CD14-positive monocyte (primary cell): ENCODE measurements around the gene IRAK1. TPM values are rescaled to one million over a fixed set of nuclear protein-coding genes. Genes with fewer than 3 reads are reported as not detected.

Experiments
- DNase-seq, 3 donors: peaks; one replicate each; pipeline ENCODE4 v3.0.0-alpha.2; 2011 to 2022
- H2AFZ ChIP-seq: 2 replicates; pipeline ENCODE4 v1.6.0; 2012; ENCODE audit warnings: mild to moderate bottlenecking, low read depth, low read length, inconsistent platforms; ENCODE audit not compliant: insufficient read depth, poor library complexity, severe bottlenecking
- H3K27ac ChIP-seq, 2 donors: 1 replicate in 1 of 2; 2 replicates in 1 of 2; pipeline ENCODE4 v1.5.1; 2012 to 2013; ENCODE audit warnings: low read length in 2 of 2, control low read depth in 1 of 2, inconsistent platforms in 1 of 2, low read depth in 1 of 2, mild to moderate bottlenecking in 1 of 2
- H3K27me3 ChIP-seq, 2 donors: one replicate each; pipeline versions ENCODE4 v1.6.0 to v1.6.1; 2011 to 2013; ENCODE audit warnings: low read length in 2 of 2; ENCODE audit not compliant: control insufficient read depth in 2 of 2, insufficient read depth in 2 of 2
- H3K36me3 ChIP-seq, 2 donors: replicated peaks in 1 of 2; 1 replicate in 1 of 2; 2 replicates in 1 of 2; pipeline versions ENCODE4 v1.5.1 to v1.6.1; 2012 to 2013; ENCODE audit warnings: low read length in 2 of 2, control low read depth in 1 of 2, inconsistent platforms in 1 of 2, mild to moderate bottlenecking in 1 of 2; ENCODE audit not compliant: insufficient read depth in 2 of 2, control insufficient read depth in 1 of 2
- H3K4me1 ChIP-seq, 2 donors: 1 replicate in 1 of 2; 2 replicates in 1 of 2; pipeline versions ENCODE4 v1.5.1 to v1.6.1; 2012 to 2013; ENCODE audit warnings: low read length in 2 of 2, control low read depth in 1 of 2, inconsistent platforms in 1 of 2, mild to moderate bottlenecking in 1 of 2, moderate library complexity in 1 of 2; ENCODE audit not compliant: insufficient read depth in 2 of 2, control insufficient read depth in 1 of 2
- H3K4me2 ChIP-seq: replicated peaks from 2 replicates; pipeline ENCODE3; 2012; ENCODE audit warnings: low read length, moderate library complexity, mild to moderate bottlenecking; ENCODE audit not compliant: poor library complexity, severe bottlenecking; ENCODE audit errors: extremely low read depth
- H3K4me3 ChIP-seq, 3 experiments: fragments of 200-600 bp in 1 of 3; sonication (generic) in 1 of 3; replicated peaks in 1 of 3; 1 replicate in 2 of 3; 2 replicates in 1 of 3; pipeline ENCODE4 v1.5.1; 2011 to 2013; ENCODE audit warnings: low read length in 3 of 3, mild to moderate bottlenecking in 3 of 3, control low read depth in 2 of 3, low read depth in 2 of 3, inconsistent platforms in 1 of 3, moderate library complexity in 1 of 3
- H3K79me2 ChIP-seq: 2 replicates; pipeline ENCODE4 v1.6.0; 2012; ENCODE audit warnings: mild to moderate bottlenecking, control low read depth, inconsistent platforms, low read length, moderate library complexity; ENCODE audit not compliant: insufficient read depth
- H3K9ac ChIP-seq: 2 replicates; pipeline ENCODE4 v1.6.0; 2017; ENCODE audit warnings: low read length, mild to moderate bottlenecking; ENCODE audit not compliant: insufficient read depth, poor library complexity, severe bottlenecking
- H3K9me3 ChIP-seq, 2 donors: replicated peaks in 1 of 2; 1 replicate in 1 of 2; 2 replicates in 1 of 2; pipeline versions ENCODE4 v1.5.1 to v1.6.1; 2012 to 2013; ENCODE audit warnings: low read length in 2 of 2, control low read depth in 1 of 2; ENCODE audit not compliant: control insufficient read depth in 1 of 2, insufficient read depth in 1 of 2
- H4K20me1 ChIP-seq: 2 replicates; pipeline ENCODE4 v1.6.0; 2012; ENCODE audit warnings: mild to moderate bottlenecking, low read length, control low read depth, moderate library complexity; ENCODE audit not compliant: insufficient read depth
- H3K27ac Mint-ChIP-seq, 7 donors: one replicate each; pipeline ENCODE4 v1.8.0; 2020; ENCODE audit warnings: mild to moderate bottlenecking in 7 of 7, mixed read lengths in 7 of 7, moderate library complexity in 6 of 7, inconsistent platforms in 2 of 7
- H3K27me3 Mint-ChIP-seq, 3 donors: one replicate each; pipeline ENCODE4 v1.8.0; 2021 to 2022; ENCODE audit warnings: low read depth in 3 of 3, mild to moderate bottlenecking in 3 of 3, mixed read lengths in 3 of 3, moderate library complexity in 3 of 3, inconsistent platforms in 1 of 3
- H3K36me3 Mint-ChIP-seq, 2 donors: one replicate each; pipeline ENCODE4 v1.8.0; 2020; ENCODE audit warnings: mixed read lengths in 2 of 2, inconsistent platforms in 1 of 2, mild to moderate bottlenecking in 1 of 2
- H3K4me1 Mint-ChIP-seq: one replicate; pipeline ENCODE4 v1.8.0; 2020; ENCODE audit warnings: mild to moderate bottlenecking, mixed read lengths
- H3K4me3 Mint-ChIP-seq, 2 donors: one replicate each; pipeline ENCODE4 v1.8.0; 2020; ENCODE audit warnings: mild to moderate bottlenecking in 2 of 2, mixed read lengths in 2 of 2, moderate library complexity in 1 of 2
- H3K9me3 Mint-ChIP-seq, 7 donors: one replicate each; pipeline ENCODE4 v1.8.0; 2020 to 2022; ENCODE audit warnings: mixed read lengths in 7 of 7, mild to moderate bottlenecking in 6 of 7, moderate library complexity in 6 of 7, inconsistent platforms in 2 of 7
- WGBS: methylation state at CpG from one replicate; pipeline ENCODE4 v1.1.5; 2013; ENCODE audit warnings: missing lambda C conversion rate; ENCODE audit not compliant: insufficient coverage; 5-methylcytosine and 5-hydroxymethylcytosine counted together
- intact Hi-C, 2 donors: fragments of 100-400 bp; cut with micrococcal nuclease; formaldehyde crosslinking; loops; one replicate each; pipeline versions ENCODE4 v1.15.0 to v1.15.1; 2023
- polyA plus RNA-seq, 3 donors: library from polyadenylated mRNA; depleted of rRNA in 1 of 3; unstranded in 2 of 3; stranded (reverse) in 1 of 3; fragments of 300-500 nt in 2 of 3; fragments of >200 nt in 1 of 3; fragmentation: Illumina TruSeq in 2 of 3; gene quantifications; 1 replicate in 2 of 3; 2 replicates in 1 of 3; pipeline ENCODE4 v1.2.3, GENCODE V29; 2012 to 2021
- TF ChIP-seq, protein P1 (sequence below): fragments of 200-600 bp; IDR thresholded peaks from one replicate; pipeline ENCODE4 v1.8.0; 2022; ENCODE audit warnings: antibody characterized with exemption, mild to moderate bottlenecking

IRAK1 gene
- polyA plus RNA-seq, 3 donors = 47.8 to 109 (median 49.5) TPM

DNA sequence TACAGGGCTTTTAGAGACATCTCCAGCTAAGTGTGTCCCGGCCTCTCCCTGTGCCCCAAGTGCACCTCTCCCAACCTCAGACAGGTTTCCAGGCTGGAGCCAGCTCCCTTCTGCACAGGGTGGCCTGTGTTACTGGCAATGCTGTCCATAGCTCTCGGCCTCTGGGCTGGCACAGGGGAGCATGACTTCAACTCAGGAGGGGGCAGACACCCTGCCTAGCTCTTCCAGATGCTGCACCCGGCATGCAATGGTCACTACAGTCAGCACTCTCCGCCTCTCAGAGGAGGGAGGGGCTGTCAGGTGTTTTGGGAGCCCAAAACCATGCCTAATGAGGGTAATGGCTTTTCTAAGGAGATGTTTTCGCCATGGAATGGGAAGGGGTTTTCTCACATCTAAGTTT lies 2.4 kb upstream of the IRAK1 start:
- Mint-ChIP-seq H3K4me3 (no peak overlapping the region), H3K27me3 (peaks cover 0 to 58% (median 0%) of the 10 kb centered on the region in 3 donors), H3K4me1 (peaks cover 30% of the 10 kb centered on the region), H3K9me3 (peaks cover 0 to 7% (median 0%) of the 10 kb centered on the region in 7 donors), H3K36me3 (peaks cover 5 to 17% of the 10 kb centered on the region in 2 donors), H3K27ac (peak overlapping the region in 5 of 7 donors; percentile 30 to 54 (median 44))
- no CpG with 5 or more reads among the region's 5 CpGs for WGBS
- H3K4me2 ChIP-seq = no peak overlapping the region
- H3K27me3 ChIP-seq = peaks cover 0 to 2% of the 10 kb centered on the region in 2 donors
- intact Hi-C loops = no loop called here
- peaks cover 31% of the 10 kb centered on the region for H4K20me1 ChIP-seq
- H3K36me3 ChIP-seq = peaks cover 11 to 19% of the 10 kb centered on the region in 2 donors
- no peak overlapping the region for H3K9ac ChIP-seq
- no peak overlapping the region for H3K4me3 ChIP-seq
- H3K27ac ChIP-seq = peak overlapping the region in 1 of 2 donors; percentile 97
- TF ChIP-seq, protein P1, sequence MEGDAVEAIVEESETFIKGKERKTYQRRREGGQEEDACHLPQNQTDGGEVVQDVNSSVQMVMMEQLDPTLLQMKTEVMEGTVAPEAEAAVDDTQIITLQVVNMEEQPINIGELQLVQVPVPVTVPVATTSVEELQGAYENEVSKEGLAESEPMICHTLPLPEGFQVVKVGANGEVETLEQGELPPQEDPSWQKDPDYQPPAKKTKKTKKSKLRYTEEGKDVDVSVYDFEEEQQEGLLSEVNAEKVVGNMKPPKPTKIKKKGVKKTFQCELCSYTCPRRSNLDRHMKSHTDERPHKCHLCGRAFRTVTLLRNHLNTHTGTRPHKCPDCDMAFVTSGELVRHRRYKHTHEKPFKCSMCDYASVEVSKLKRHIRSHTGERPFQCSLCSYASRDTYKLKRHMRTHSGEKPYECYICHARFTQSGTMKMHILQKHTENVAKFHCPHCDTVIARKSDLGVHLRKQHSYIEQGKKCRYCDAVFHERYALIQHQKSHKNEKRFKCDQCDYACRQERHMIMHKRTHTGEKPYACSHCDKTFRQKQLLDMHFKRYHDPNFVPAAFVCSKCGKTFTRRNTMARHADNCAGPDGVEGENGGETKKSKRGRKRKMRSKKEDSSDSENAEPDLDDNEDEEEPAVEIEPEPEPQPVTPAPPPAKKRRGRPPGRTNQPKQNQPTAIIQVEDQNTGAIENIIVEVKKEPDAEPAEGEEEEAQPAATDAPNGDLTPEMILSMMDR = no peak
- H3K9me3 ChIP-seq = peaks cover 0 to 11% of the 10 kb centered on the region in 2 donors
- H3K4me1 ChIP-seq = peaks cover 28 to 33% of the 10 kb centered on the region in 2 donors
- H3K79me2 ChIP-seq = peaks cover 30% of the 10 kb centered on the region
- H2AFZ ChIP-seq = no peak overlapping the region
- DNase-seq = no peak

DNA sequence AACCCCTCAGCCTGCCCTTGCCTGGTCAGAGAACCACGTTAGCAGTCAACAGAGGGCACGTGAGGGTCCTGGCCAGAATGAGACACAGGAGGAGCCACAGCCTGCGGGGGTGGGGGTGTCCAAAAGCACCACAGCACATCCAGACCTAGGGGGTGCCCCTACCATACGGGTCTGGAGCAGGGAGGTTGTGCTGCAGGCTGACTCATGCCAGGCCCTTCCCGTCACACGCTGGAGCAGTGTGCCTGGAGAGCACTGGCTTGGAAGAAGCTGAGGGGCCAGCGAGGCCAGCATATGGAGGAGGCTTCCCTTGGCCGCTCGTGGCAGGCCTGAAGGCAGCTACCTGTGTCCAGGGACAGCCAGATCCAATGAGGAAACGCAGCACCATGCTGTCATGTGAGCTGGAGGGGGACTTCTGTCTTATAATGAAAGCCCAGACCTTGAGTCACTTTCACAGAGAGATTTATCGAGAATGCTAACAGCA lies 1.5 kb upstream of the IRAK1 start:
- peak overlapping the region; percentile 95 to 99 (median 98) for H3K27ac Mint-ChIP-seq

More for the DNA sequence above, 1.5 kb upstream of the IRAK1 start:
- Histone ChIP-seq H4K20me1 (peaks cover 40% of the 10 kb centered on the region), H3K4me1 (peaks cover 28 to 33% of the 10 kb centered on the region in 2 donors), H3K36me3 (peaks cover 21% of the 10 kb centered on the region in 2 donors), H3K79me2 (peaks cover 39% of the 10 kb centered on the region), H3K9me3 (peaks cover 0 to 5% of the 10 kb centered on the region in 2 donors), H2AFZ (no peak overlapping the region), H3K4me3 (peak overlapping the region in 2 of 3 experiments; percentile 3 to 74), H3K27ac (peak overlapping the region; percentile 97 to 99), H3K4me2 (peak overlapping the region; percentile 75), H3K9ac (peak overlapping the region; percentile 96), H3K27me3 (peaks cover 0 to 2% of the 10 kb centered on the region in 2 donors)
- 17% methylated on average over 2 of the region's 11 CpGs for WGBS
- peaks cover 0 to 7% (median 0%) of the 10 kb centered on the region in 7 donors for H3K9me3 Mint-ChIP-seq
- H3K27me3 Mint-ChIP-seq = peaks cover 0 to 57% (median 0%) of the 10 kb centered on the region in 3 donors
- intact Hi-C loops = no loop called here
- H3K4me3 Mint-ChIP-seq = no peak overlapping the region
- peaks cover 30% of the 10 kb centered on the region for H3K4me1 Mint-ChIP-seq
- DNase-seq = peak; percentile 62 to 85 (median 63)
- H3K36me3 Mint-ChIP-seq = peaks cover 10 to 19% of the 10 kb centered on the region in 2 donors
- TF ChIP-seq, protein P1 = no peak
